ENCODE results near the gene DPCD. TPM values are rescaled to one million over a fixed set of nuclear protein-coding genes. Genes with fewer than 3 reads are reported as not detected.
"Not testable (repeated sequence)": the region's sequence is repeated elsewhere in the genome, so short reads cannot be mapped to it uniquely, and the experiment has no call there.

Gene DPCD
- total and polyA plus RNA-seq, 2 experiments from 2014 or later: 22.5 to 38.1 TPM

DNA sequence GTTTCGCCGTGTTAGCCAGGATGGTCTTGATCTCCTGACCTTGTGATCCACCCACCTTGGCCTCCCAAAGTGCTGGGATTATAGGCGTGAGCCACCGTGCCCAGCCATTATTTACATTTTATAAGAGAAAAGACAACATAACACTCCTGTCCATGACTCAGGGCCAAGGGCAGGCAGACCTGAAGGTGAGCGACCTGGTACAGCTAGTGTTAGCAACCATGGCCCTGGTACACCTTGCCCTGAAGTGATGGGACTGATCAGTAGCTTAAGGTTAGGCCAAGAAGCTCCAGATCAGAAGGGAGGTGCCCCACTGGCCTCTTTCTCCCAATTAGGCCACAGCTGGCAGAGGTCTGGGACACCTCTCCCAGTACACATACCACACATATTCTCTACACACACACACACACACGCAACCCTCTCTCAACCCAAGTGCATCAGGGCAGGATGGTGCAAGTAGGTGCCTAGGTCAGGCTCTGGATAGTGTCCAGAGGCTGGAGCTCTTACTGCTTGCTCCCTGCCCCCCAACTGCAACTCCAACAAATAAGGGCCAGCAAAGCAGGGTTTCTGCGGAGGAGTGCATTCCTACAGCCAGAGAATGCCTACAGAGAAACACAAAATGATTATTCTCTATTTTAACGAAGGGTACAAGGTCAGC lies 43.8 kb downstream of the DPCD start (continued):
- TF ChIP-seq, protein P1, sequence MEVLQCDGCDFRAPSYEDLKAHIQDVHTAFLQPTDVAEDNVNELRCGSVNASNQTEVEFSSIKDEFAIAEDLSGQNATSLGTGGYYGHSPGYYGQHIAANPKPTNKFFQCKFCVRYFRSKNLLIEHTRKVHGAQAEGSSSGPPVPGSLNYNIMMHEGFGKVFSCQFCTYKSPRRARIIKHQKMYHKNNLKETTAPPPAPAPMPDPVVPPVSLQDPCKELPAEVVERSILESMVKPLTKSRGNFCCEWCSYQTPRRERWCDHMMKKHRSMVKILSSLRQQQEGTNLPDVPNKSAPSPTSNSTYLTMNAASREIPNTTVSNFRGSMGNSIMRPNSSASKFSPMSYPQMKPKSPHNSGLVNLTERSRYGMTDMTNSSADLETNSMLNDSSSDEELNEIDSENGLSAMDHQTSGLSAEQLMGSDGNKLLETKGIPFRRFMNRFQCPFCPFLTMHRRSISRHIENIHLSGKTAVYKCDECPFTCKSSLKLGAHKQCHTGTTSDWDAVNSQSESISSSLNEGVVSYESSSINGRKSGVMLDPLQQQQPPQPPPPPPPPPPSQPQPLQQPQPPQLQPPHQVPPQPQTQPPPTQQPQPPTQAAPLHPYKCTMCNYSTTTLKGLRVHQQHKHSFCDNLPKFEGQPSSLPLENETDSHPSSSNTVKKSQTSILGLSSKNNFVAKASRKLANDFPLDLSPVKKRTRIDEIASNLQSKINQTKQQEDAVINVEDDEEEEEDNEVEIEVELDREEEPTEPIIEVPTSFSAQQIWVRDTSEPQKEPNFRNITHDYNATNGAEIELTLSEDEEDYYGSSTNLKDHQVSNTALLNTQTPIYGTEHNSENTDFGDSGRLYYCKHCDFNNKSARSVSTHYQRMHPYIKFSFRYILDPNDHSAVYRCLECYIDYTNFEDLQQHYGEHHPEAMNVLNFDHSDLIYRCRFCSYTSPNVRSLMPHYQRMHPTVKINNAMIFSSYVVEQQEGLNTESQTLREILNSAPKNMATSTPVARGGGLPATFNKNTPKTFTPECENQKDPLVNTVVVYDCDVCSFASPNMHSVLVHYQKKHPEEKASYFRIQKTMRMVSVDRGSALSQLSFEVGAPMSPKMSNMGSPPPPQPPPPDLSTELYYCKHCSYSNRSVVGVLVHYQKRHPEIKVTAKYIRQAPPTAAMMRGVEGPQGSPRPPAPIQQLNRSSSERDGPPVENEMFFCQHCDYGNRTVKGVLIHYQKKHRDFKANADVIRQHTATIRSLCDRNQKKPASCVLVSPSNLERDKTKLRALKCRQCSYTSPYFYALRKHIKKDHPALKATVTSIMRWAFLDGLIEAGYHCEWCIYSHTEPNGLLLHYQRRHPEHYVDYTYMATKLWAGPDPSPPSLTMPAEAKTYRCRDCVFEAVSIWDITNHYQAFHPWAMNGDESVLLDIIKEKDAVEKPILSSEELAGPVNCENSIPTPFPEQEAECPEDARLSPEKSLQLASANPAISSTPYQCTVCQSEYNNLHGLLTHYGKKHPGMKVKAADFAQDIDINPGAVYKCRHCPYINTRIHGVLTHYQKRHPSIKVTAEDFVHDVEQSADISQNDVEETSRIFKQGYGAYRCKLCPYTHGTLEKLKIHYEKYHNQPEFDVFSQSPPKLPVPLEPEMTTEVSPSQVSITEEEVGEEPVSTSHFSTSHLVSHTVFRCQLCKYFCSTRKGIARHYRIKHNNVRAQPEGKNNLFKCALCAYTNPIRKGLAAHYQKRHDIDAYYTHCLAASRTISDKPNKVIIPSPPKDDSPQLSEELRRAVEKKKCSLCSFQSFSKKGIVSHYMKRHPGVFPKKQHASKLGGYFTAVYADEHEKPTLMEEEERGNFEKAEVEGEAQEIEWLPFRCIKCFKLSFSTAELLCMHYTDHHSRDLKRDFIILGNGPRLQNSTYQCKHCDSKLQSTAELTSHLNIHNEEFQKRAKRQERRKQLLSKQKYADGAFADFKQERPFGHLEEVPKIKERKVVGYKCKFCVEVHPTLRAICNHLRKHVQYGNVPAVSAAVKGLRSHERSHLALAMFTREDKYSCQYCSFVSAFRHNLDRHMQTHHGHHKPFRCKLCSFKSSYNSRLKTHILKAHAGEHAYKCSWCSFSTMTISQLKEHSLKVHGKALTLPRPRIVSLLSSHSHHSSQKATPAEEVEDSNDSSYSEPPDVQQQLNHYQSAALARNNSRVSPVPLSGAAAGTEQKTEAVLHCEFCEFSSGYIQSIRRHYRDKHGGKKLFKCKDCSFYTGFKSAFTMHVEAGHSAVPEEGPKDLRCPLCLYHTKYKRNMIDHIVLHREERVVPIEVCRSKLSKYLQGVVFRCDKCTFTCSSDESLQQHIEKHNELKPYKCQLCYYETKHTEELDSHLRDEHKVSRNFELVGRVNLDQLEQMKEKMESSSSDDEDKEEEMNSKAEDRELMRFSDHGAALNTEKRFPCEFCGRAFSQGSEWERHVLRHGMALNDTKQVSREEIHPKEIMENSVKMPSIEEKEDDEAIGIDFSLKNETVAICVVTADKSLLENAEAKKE (CRISPR knock-in tag; IDR thresholded peaks at IDR 0.05): no peak
- TF ChIP-seq, protein P2, sequence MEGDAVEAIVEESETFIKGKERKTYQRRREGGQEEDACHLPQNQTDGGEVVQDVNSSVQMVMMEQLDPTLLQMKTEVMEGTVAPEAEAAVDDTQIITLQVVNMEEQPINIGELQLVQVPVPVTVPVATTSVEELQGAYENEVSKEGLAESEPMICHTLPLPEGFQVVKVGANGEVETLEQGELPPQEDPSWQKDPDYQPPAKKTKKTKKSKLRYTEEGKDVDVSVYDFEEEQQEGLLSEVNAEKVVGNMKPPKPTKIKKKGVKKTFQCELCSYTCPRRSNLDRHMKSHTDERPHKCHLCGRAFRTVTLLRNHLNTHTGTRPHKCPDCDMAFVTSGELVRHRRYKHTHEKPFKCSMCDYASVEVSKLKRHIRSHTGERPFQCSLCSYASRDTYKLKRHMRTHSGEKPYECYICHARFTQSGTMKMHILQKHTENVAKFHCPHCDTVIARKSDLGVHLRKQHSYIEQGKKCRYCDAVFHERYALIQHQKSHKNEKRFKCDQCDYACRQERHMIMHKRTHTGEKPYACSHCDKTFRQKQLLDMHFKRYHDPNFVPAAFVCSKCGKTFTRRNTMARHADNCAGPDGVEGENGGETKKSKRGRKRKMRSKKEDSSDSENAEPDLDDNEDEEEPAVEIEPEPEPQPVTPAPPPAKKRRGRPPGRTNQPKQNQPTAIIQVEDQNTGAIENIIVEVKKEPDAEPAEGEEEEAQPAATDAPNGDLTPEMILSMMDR (conservative IDR thresholded peaks at IDR 0.05; ENCODE audit: low read depth in 2 of 2): no peak
- TF ChIP-seq, protein P3, sequence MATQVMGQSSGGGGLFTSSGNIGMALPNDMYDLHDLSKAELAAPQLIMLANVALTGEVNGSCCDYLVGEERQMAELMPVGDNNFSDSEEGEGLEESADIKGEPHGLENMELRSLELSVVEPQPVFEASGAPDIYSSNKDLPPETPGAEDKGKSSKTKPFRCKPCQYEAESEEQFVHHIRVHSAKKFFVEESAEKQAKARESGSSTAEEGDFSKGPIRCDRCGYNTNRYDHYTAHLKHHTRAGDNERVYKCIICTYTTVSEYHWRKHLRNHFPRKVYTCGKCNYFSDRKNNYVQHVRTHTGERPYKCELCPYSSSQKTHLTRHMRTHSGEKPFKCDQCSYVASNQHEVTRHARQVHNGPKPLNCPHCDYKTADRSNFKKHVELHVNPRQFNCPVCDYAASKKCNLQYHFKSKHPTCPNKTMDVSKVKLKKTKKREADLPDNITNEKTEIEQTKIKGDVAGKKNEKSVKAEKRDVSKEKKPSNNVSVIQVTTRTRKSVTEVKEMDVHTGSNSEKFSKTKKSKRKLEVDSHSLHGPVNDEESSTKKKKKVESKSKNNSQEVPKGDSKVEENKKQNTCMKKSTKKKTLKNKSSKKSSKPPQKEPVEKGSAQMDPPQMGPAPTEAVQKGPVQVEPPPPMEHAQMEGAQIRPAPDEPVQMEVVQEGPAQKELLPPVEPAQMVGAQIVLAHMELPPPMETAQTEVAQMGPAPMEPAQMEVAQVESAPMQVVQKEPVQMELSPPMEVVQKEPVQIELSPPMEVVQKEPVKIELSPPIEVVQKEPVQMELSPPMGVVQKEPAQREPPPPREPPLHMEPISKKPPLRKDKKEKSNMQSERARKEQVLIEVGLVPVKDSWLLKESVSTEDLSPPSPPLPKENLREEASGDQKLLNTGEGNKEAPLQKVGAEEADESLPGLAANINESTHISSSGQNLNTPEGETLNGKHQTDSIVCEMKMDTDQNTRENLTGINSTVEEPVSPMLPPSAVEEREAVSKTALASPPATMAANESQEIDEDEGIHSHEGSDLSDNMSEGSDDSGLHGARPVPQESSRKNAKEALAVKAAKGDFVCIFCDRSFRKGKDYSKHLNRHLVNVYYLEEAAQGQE (IDR thresholded peaks at IDR 0.05; ENCODE audit: unreplicated experiment): no peak
- TF ChIP-seq ZNF331 (CRISPR knock-in tag; IDR thresholded peaks at IDR 0.05; ENCODE audit: low read depth): no peak

DNA sequence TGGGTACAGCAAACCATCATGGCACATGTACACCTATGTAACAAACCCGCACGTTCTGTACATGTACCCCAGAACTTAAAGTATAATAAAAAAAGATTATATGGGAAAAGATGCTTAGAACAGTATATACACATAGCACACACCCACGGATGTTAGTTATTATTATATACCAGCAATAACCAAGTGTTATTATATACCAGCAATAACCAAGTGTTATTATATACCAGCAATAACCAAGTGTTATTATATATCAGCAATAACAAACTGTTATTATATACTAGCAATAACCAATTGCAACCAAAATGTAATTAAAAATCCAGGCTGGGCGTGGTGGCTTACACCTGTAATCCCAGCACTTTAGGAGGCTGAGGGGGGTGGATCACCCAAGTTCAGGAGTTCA lies 45.4 kb downstream of the DPCD start:
- Mint-ChIP-seq H3K9me3 (peaks cover 12% of the 10 kb centered on the region), H3K36me3 (ENCODE audit: low read depth) (peaks cover 28% of the 10 kb centered on the region)
- H3K4me2 ChIP-seq; H3K36me3 ChIP-seq (ENCODE audit: insufficient read depth); H3K4me1 Mint-ChIP-seq; H3K9me2 ChIP-seq (ENCODE audit: insufficient read depth); H3K4me1 ChIP-seq (ENCODE audit: insufficient read depth); H3K27me3 Mint-ChIP-seq (ENCODE audit: insufficient read depth, low read depth, poor library complexity); H3K27me3 ChIP-seq (ENCODE audit: insufficient read depth); DNase-seq (ENCODE audit: low spot score); H3K27ac Mint-ChIP-seq; H4K20me1 ChIP-seq (replicated peaks; ENCODE audit: insufficient read depth); H3K4me3 ChIP-seq; H3F3A ChIP-seq (replicated peaks; ENCODE audit: low read depth); H3K4me3 Mint-ChIP-seq; H3K79me2 ChIP-seq (replicated peaks; ENCODE audit: insufficient read depth); H3K27ac ChIP-seq (ENCODE audit: low read depth); H2AFZ ChIP-seq; ATAC-seq: not testable (repeated sequence)

Measured in GM23338 (cell line).